Caco-2 (cell line): Measurements from ENCODE around the gene KCTD12. TPM values are rescaled to one million over a fixed set of nuclear protein-coding genes. Genes with fewer than 3 reads are reported as not detected.

Source experiments
- BruUV-seq: library from RNA; stranded (reverse); fragments of 400-500 nt; replicated peaks from 2 replicates; lab custom pipeline; 2021; lab: Mats Ljungman, UMichigan
- CTCF ChIA-PET: fragments of 300-600 bp; sonication (Branson Sonifier 250); formaldehyde crosslinking; loops from one replicate; lab custom pipeline; 2022; ENCODE audit warnings: antibody characterized with exemption; lab: Charles Lee
- POLR2A ChIA-PET: fragments of 300-600 bp; sonication (Branson Sonifier 250); formaldehyde crosslinking; loops from one replicate; lab custom pipeline; 2022; ENCODE audit warnings: antibody characterized with exemption; lab: Charles Lee
- DNase-seq, 2 experiments: peaks; one replicate each; pipeline versions ENCODE4 v3.0.0 to v3.0.0-alpha.2; 2020 to 2022
- H3K27me3 ChIP-seq: replicated peaks from 2 replicates; pipeline ENCODE4 v1.6.0; 2011; ENCODE audit warnings: low read length; ENCODE audit not compliant: control insufficient read depth, insufficient read depth
- H3K36me3 ChIP-seq: 2 replicates; pipeline ENCODE4 v1.5.1; 2011; ENCODE audit warnings: low read length; ENCODE audit not compliant: control insufficient read depth, insufficient read depth
- H3K4me1 ChIP-seq: fragments of 250-450 bp; sonication (Bioruptor Pico); 2 replicates; pipeline ENCODE4 v1.5.1; 2020; ENCODE audit warnings: mild to moderate bottlenecking
- H3K4me3 ChIP-seq: 2 replicates; pipeline ENCODE4 v1.5.1; 2011; ENCODE audit warnings: low read depth, mild to moderate bottlenecking, control low read depth, low read length
- H3K9me3 ChIP-seq: fragments of 250-450 bp; sonication (Bioruptor Pico); 2 replicates; pipeline ENCODE4 v1.5.1; 2020; ENCODE audit warnings: mild to moderate bottlenecking, moderate library complexity
- H3K27ac Mint-ChIP-seq: one replicate; pipeline ENCODE4 v1.8.0; 2022; ENCODE audit warnings: mixed read lengths; ENCODE audit not compliant: unreplicated experiment
- H3K27me3 Mint-ChIP-seq: one replicate; pipeline ENCODE4 v1.8.0; 2022; ENCODE audit warnings: mixed read lengths; ENCODE audit not compliant: insufficient read depth, unreplicated experiment
- H3K36me3 Mint-ChIP-seq: one replicate; pipeline ENCODE4 v1.8.0; 2022; ENCODE audit warnings: mild to moderate bottlenecking, mixed read lengths; ENCODE audit not compliant: insufficient read depth, unreplicated experiment
- H3K4me1 Mint-ChIP-seq: one replicate; pipeline ENCODE4 v1.8.0; 2022; ENCODE audit warnings: low read depth, mixed read lengths; ENCODE audit not compliant: unreplicated experiment
- H3K4me3 Mint-ChIP-seq: one replicate; pipeline ENCODE4 v1.8.0; 2022; ENCODE audit warnings: mild to moderate bottlenecking, moderate library complexity, mixed read lengths; ENCODE audit not compliant: unreplicated experiment
- H3K9me3 Mint-ChIP-seq: one replicate; pipeline ENCODE4 v1.8.0; 2022; ENCODE audit warnings: mixed read lengths; ENCODE audit not compliant: unreplicated experiment
- intact Hi-C: fragments of 100-400 bp; cut with micrococcal nuclease; formaldehyde crosslinking; loops from one replicate; pipeline ENCODE4 v1.10.0; 2022; ENCODE audit not compliant: unreplicated experiment
- total RNA-seq: library from RNA; stranded (reverse); gene quantifications from 2 replicates; pipeline ENCODE4 v1.2.3, GENCODE V29; 2022
- TF ChIP-seq, protein P1 (sequence below), 2 experiments: fragments of 200-600 bp in 1 of 2; IDR thresholded peaks; 1 replicate in 1 of 2; 2 replicates in 1 of 2; pipeline versions ENCODE4 v1.5.1 to v1.8.0; 2011 to 2022; ENCODE audit warnings: antibody characterized with exemption in 1 of 2, control low read depth in 1 of 2, inconsistent platforms in 1 of 2, low read depth in 1 of 2, low read length in 1 of 2, mild to moderate bottlenecking in 1 of 2, moderate library complexity in 1 of 2; ENCODE audit not compliant: insufficient read depth in 1 of 2, severe bottlenecking in 1 of 2, unreplicated experiment in 1 of 2

The KCTD12 gene
- total RNA-seq, 1 experiment from 2014 or later: 1.8 TPM

DNA sequence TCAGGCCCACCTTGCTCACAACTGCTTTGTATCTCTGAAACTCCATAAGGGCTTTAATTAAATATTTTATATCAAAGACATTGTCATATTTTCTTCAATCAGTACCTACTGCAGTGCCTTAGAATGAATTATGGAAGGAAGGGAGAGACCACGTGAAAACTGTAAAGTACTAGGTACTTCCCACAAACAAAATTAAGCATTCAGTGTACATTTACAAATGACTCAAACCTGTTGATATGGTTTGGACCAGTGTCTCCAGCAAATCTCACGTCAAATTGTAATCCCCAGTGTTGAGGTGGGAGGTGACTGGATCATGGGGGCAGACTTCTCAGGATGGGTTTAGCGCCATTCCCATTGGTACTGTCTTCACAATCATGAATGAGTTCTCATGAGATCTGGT, 23.2 kb downstream of the KCTD12 start:
- H3K27me3 Mint-ChIP-seq: peaks cover 18% of the 10 kb centered on the region
- CTCF ChIA-PET: interaction anchor here (0.7 kb wide), 1 partner anchor 44 kb away, joined by 9 read pairs; no protein-coding TSS in a partner anchor
- no peaks in the 10 kb centered on the region for H3K9me3 Mint-ChIP-seq
- no peaks in the 10 kb centered on the region for H3K4me1 Mint-ChIP-seq
- H3K9me3 ChIP-seq: no peaks in the 10 kb centered on the region
- no peaks in the 10 kb centered on the region for H3K27me3 ChIP-seq
- H3K36me3 Mint-ChIP-seq: no peaks in the 10 kb centered on the region
- intact Hi-C loops: no loop called here
- H3K4me3 ChIP-seq: no peak overlapping the region
- no peaks in the 10 kb centered on the region for H3K4me1 ChIP-seq
- no peak for DNase-seq
- no peaks in the 10 kb centered on the region for H3K36me3 ChIP-seq
- POLR2A ChIA-PET: no interaction called here
- H3K4me3 Mint-ChIP-seq: no peak overlapping the region
- no peak overlapping the region for H3K27ac Mint-ChIP-seq
- TF ChIP-seq, protein P1, sequence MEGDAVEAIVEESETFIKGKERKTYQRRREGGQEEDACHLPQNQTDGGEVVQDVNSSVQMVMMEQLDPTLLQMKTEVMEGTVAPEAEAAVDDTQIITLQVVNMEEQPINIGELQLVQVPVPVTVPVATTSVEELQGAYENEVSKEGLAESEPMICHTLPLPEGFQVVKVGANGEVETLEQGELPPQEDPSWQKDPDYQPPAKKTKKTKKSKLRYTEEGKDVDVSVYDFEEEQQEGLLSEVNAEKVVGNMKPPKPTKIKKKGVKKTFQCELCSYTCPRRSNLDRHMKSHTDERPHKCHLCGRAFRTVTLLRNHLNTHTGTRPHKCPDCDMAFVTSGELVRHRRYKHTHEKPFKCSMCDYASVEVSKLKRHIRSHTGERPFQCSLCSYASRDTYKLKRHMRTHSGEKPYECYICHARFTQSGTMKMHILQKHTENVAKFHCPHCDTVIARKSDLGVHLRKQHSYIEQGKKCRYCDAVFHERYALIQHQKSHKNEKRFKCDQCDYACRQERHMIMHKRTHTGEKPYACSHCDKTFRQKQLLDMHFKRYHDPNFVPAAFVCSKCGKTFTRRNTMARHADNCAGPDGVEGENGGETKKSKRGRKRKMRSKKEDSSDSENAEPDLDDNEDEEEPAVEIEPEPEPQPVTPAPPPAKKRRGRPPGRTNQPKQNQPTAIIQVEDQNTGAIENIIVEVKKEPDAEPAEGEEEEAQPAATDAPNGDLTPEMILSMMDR (IDR thresholded peaks at IDR 0.05; ENCODE audit: insufficient read depth in 1 of 2, low read depth in 1 of 2, low read length in 1 of 2, severe bottlenecking in 1 of 2, unreplicated experiment in 1 of 2): no peak
- no TSS peak for BruUV-seq

DNA sequence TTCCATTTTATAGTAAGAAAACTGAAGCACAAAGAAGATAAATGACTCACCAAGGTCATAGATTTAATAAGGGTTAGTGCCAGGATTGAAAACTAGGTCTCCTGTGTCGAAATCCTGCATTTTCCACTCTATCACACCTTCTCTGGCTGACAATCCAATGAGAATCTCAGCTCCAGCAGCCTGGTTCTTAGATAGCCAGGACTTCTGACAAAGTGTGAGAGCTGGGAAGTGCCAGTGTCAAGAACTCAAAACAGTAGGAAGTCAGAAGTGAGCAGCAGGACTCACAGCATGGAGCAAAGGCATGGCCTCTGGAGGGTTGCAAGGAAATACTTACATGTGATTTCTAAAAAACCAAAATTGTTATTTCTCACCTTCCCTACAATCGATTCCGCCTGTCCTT, 24.3 kb downstream of the KCTD12 start:
- Histone ChIP-seq H3K4me3 (no peak overlapping the region), H3K36me3 (no peaks in the 10 kb centered on the region), H3K27me3 (no peaks in the 10 kb centered on the region), H3K4me1 (no peaks in the 10 kb centered on the region), H3K9me3 (no peaks in the 10 kb centered on the region)
- Mint-ChIP-seq H3K9me3 (no peaks in the 10 kb centered on the region), H3K27ac (no peak overlapping the region), H3K4me3 (no peak overlapping the region), H3K36me3 (no peaks in the 10 kb centered on the region), H3K27me3 (peaks cover 18% of the 10 kb centered on the region), H3K4me1 (no peaks in the 10 kb centered on the region)
- TF ChIP-seq, protein P1 (IDR thresholded peaks at IDR 0.05; ENCODE audit: insufficient read depth in 1 of 2, low read depth in 1 of 2, low read length in 1 of 2, severe bottlenecking in 1 of 2, unreplicated experiment in 1 of 2): no peak
- CTCF ChIA-PET: no interaction called here
- intact Hi-C loops: no loop called here
- no peak for DNase-seq
- BruUV-seq: no TSS peak
- POLR2A ChIA-PET: no interaction called here

DNA sequence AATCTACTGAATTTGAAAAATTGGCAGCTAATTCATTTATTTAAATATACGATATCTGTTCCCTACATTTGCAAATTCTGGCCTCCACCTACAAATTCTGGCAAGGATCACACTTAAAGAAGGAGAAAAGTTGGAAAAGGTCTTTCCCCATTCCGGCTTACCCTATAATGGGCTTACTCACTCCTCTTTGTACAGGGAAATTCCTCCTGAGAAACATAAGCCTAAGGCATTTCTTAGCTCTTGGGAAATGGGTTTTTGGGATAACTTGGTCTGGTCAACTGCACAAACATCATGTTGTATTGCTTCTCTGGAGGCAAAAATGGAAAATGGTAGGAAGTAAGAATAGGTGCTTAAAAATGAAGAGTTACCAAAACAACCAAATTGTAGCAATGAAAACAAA, 25.5 kb downstream of the KCTD12 start:
- no peak for DNase-seq
- H3K4me1 ChIP-seq: no peaks in the 10 kb centered on the region
- no TSS peak for BruUV-seq
- H3K9me3 ChIP-seq: no peaks in the 10 kb centered on the region
- ChIA-PET POLR2A (no interaction called here), CTCF (no interaction called here)
- Mint-ChIP-seq H3K36me3 (no peaks in the 10 kb centered on the region), H3K9me3 (peaks cover 7% of the 10 kb centered on the region), H3K4me3 (no peak overlapping the region), H3K4me1 (no peaks in the 10 kb centered on the region), H3K27ac (no peak overlapping the region), H3K27me3 (peaks cover 10% of the 10 kb centered on the region)
- no peaks in the 10 kb centered on the region for H3K27me3 ChIP-seq
- no peak overlapping the region for H3K4me3 ChIP-seq
- TF ChIP-seq, protein P1 (IDR thresholded peaks at IDR 0.05; ENCODE audit: insufficient read depth in 1 of 2, low read depth in 1 of 2, low read length in 1 of 2, severe bottlenecking in 1 of 2, unreplicated experiment in 1 of 2): no peak
- H3K36me3 ChIP-seq: no peaks in the 10 kb centered on the region
- intact Hi-C loops: no loop called here
